ENCODE results near the gene ADAM19. TPM values are rescaled to one million over a fixed set of nuclear protein-coding genes. Genes with fewer than 3 reads are reported as not detected.

ADAM19 gene
- total and polyA plus RNA-seq, 2 experiments from 2014 or later = 9.1 to 13.2 TPM

GRCh38 chr5:157523976-157524375 lies 51.6 kb downstream of the ADAM19 start (continued):
- TF ChIP-seq ZNF462 (CRISPR knock-in tag; IDR thresholded peaks at IDR 0.05) (no peak), EZH2 (IDR thresholded peaks at IDR 0.05; ENCODE audit: low read depth, unreplicated experiment) (no peak), NANOG (IDR thresholded peaks at IDR 0.05; ENCODE audit: borderline replicate concordance) (no peak), ZNF331 (CRISPR knock-in tag; IDR thresholded peaks at IDR 0.05; ENCODE audit: low read depth) (no peak)

GRCh38 chr5:157521704-157522029 lies 53.9 kb downstream of the ADAM19 start:
- H3K27ac ChIP-seq (ENCODE audit: low read depth) = no peak overlapping the region
- no peak for ATAC-seq
- no peak overlapping the region for H3K4me3 Mint-ChIP-seq
- H3K27ac Mint-ChIP-seq = no peak overlapping the region
- no peaks in the 10 kb centered on the region for H3K4me1 Mint-ChIP-seq
- no peaks in the 10 kb centered on the region for H3K4me1 ChIP-seq (ENCODE audit: insufficient read depth)
- H4K20me1 ChIP-seq (replicated peaks; ENCODE audit: insufficient read depth) = no peaks in the 10 kb centered on the region
- H3K27me3 Mint-ChIP-seq (ENCODE audit: insufficient read depth, low read depth, poor library complexity) = peaks cover 4% of the 10 kb centered on the region
- H3K27me3 ChIP-seq (ENCODE audit: insufficient read depth) = no peaks in the 10 kb centered on the region
- H2AFZ ChIP-seq = no peak overlapping the region
- DNase-seq (ENCODE audit: low spot score) = no peak
- H3F3A ChIP-seq (replicated peaks; ENCODE audit: low read depth) = no peaks in the 10 kb centered on the region
- H3K36me3 ChIP-seq (ENCODE audit: insufficient read depth) = no peaks in the 10 kb centered on the region
- H3K4me3 ChIP-seq = no peak overlapping the region
- no peak overlapping the region for H3K4me2 ChIP-seq
- H3K79me2 ChIP-seq (replicated peaks; ENCODE audit: insufficient read depth) = no peaks in the 10 kb centered on the region
- no peaks in the 10 kb centered on the region for H3K9me3 Mint-ChIP-seq
- 0 out of 2 replicates have a peak, but pooled peaks cover 6% of the 10 kb centered on the region for H3K9me2 ChIP-seq (ENCODE audit: insufficient read depth)
- no peaks in the 10 kb centered on the region for H3K36me3 Mint-ChIP-seq (ENCODE audit: low read depth)
- no peak for TF ChIP-seq REST (IDR thresholded peaks at IDR 0.05; ENCODE audit: unreplicated experiment)
- no peak for TF ChIP-seq EZH2 (IDR thresholded peaks at IDR 0.05; ENCODE audit: low read depth, unreplicated experiment)
- no peak for TF ChIP-seq STAT1 (IDR thresholded peaks at IDR 0.05; ENCODE audit: unreplicated experiment)
- TF ChIP-seq ZNF462 (CRISPR knock-in tag; IDR thresholded peaks at IDR 0.05) = no peak

Data from GM23338 (cell line).